Measurements from ENCODE around the gene DENND5B.

The DENND5B gene

GRCh38 chr12:31369712-31370521, 221.0 kb downstream of the DENND5B start:
- no peak for DNase-seq

GRCh38 chr12:31368666-31369361, 222.1 kb downstream of the DENND5B start:
- DNase-seq = no peak

GRCh38 chr12:31366104-31366621, 224.8 kb downstream of the DENND5B start:
- no peak for DNase-seq

GRCh38 chr12:31363831-31364230, 227.1 kb downstream of the DENND5B start:
- DNase-seq = no peak

DNA sequence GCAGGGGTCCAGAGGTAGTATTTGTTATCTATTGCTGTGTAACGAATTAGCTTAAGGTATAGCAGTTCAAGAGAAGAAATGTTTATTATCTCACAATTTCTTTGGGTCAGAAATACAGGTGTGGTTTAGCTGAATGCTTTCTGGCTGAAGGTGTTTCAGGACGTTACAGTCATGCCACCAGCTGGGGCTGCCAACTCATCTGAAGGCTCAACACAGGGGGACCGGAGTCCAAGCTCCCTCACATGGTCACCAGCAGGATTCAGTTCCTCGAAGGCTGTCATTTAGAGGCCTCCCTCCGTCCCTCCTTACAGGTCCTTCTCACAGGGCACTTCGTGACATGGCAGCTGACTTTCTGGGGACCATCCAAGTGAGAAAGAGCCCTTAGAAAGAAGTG, 227.5 kb downstream of the DENND5B start:
- DNase-seq = no peak

GRCh38 chr12:31362759-31363415, 228.0 kb downstream of the DENND5B start:
- no peak for DNase-seq

DNA sequence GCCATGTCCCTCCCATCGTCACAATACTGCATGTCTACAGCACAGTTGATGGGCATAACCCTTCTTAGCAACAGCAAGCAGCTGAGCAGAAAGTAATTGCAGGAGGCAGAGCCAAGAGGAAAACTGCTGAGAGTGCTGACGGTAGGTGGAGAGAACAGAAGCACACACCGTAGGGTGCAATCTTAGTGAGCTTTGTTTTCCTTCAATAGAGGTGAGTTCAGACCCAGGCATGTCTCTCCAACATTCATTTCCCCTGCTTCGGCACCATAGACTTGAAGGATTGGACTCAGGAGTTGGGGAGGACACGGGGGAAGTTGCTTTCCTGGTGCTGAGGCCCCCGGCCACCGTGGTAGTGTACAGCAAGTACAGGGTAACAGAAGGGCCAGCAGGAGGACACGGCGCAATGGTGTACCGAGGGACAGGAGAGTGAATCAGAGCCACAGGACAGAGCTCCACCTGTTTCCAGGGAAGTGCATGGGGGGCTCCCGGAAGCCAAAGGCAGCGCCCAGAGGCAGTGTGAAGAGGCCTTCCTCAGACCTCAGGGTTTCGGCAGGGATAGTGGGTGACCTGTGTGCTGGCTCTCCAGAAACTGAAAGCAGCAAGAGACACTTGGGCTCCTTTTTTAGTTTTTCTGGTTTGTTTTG, 228.7 kb downstream of the DENND5B start:
- DNase-seq = no peak

- no peak for DNase-seq
Observed at GRCh38 chr12:31361730-31362114, 229.2 kb downstream of the DENND5B start.

GRCh38 chr12:31355747-31356107, 235.2 kb downstream of the DENND5B start:
- no peak for DNase-seq

GRCh38 chr12:31353750-31354708, 236.9 kb downstream of the DENND5B start:
- no peak for DNase-seq

- DNase-seq = no peak
Observed at GRCh38 chr12:31346267-31346666, 244.7 kb downstream of the DENND5B start.

DNA sequence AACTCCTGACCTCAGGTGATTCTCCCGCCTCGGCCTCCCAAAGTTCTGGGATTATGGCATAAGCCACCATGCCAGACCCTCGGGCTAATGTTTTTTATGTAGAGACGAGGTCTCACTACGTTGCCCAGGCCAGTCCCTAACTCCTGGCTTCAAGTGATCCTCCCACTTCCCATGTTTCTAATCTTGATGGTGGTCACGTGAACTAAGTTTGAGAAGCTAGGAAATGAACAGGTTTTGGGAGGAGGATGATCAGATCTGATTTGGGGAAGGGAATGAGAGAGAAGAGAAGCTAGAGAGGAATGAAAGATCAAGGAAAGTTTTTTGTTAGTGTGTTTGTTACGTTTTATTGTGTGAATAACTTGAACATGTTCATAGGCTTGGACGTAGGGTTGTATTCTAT, 247.8 kb downstream of the DENND5B start:
- DNase-seq = no peak

GRCh38 chr12:31342286-31342685, 248.7 kb downstream of the DENND5B start:
- DNase-seq = no peak

DNA sequence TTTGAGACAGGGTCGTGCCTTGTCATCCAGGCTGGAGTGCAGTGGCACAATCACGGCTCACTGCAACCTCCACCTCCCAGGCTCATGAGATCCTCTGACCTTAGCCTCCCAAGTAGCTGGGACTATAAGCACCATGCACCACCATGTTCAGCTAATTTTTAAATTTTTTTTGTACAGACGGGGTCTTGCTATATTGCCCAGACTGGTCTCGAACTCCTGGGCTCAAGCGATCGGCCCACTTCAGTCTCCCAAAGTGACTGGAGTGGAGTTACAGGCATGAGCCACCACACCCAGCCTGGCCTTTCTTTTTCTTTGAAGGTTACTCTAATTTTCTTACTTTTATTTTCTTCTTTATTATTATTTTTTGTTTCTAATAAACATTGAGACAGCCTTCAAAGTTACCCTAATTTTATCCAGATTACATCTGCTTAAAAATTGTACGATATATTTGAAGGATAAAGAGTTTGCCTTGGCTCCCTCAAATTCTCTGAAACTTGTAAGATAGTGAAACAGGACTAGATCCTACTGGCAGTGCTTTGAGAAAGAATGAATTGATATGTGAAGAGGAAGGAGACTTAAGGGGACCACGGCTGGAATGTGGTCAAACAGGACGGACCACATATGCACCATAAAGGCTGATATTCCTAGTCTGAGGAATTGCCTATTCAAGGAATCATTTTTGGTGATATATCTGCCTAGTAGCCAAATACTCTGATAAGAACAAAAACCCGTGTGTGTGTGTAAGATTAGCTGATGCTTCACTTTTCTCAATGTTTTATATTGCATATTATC, 250.9 kb downstream of the DENND5B start:
- DNase-seq = no peak

GRCh38 chr12:31337952-31338351, 253.0 kb downstream of the DENND5B start:
- DNase-seq = no peak
